NT2/D1 (cell line): ENCODE data around the gene SERTM1.

Experiments used
- YY1 ChIP-seq: IDR thresholded peaks from 2 replicates; pipeline ENCODE4 v1.6.1; 2011; ENCODE audit not compliant: insufficient read length, insufficient read depth
- ZNF274 ChIP-seq: IDR thresholded peaks from 2 replicates; pipeline ENCODE4 v1.6.1; 2011; ENCODE audit warnings: mild to moderate bottlenecking, low read depth, low read length

DNA sequence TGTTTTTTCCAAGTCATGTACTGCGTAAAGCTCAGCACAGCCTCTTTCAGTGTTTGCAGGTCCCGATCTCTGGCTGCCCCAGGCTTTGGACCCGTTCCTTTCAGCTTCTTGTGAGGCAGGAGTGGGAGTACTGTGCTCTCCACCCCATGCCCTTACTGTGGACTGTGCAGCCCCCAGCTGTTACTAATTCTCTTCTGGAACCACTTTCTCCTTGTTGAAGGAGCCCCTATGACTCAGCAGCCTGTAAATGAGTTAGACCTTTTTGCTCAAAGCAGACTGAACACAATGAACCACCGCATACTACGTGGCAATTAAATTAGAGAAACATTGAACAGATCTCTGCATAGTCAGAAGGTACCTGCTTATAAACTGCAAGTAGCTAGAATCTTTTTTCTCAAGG, 39.0 kb downstream of the SERTM1 start:
- no peak for TF ChIP-seq YY1
- no peak for TF ChIP-seq ZNF274
